HG02970 (cell line): ENCODE measurements around the gene PLEKHM2.

Source experiments
- ATAC-seq: cut with Tn5 transposase; IDR thresholded peaks from one replicate; pipeline ENCODE4 v1.9.1; 2021; ENCODE audit warnings: mild to moderate bottlenecking, moderate library complexity, moderate number of reproducible peaks; ENCODE audit not compliant: unreplicated experiment, low FRiP score

PLEKHM2 gene

GRCh38 chr1:15755646-15756040 is 71.5 kb downstream of the PLEKHM2 start:
- ATAC-seq = no peak

- no peak for ATAC-seq
Observed at GRCh38 chr1:15756143-15757015, 72.3 kb downstream of the PLEKHM2 start.

GRCh38 chr1:15757016-15757543 is 73.0 kb downstream of the PLEKHM2 start:
- no peak for ATAC-seq

GRCh38 chr1:15757575-15758342 is 73.6 kb downstream of the PLEKHM2 start:
- no peak for ATAC-seq

- ATAC-seq = no peak
Observed at GRCh38 chr1:15758343-15758931, 74.3 kb downstream of the PLEKHM2 start, which contains the start of gene FBLIM1. Gene FBLIM1 (plus strand): TSS chr1:15758795. CDS start chr1:15764984, 6,189 bp downstream.

- no peak for ATAC-seq
Observed at GRCh38 chr1:15758953-15759661, 75.0 kb downstream of the PLEKHM2 start.

GRCh38 chr1:15760520-15761211 is 76.5 kb downstream of the PLEKHM2 start:
- ATAC-seq = no peak

GRCh38 chr1:15761366-15762128 is 77.4 kb downstream of the PLEKHM2 start:
- ATAC-seq = no peak

GRCh38 chr1:15762546-15762945 is 78.4 kb downstream of the PLEKHM2 start:
- ATAC-seq = no peak

- ATAC-seq = no peak
Observed at GRCh38 chr1:15764269-15764764, 80.2 kb downstream of the PLEKHM2 start.

GRCh38 chr1:15764890-15765289 is 80.8 kb downstream of the PLEKHM2 start:
- ATAC-seq = no peak

GRCh38 chr1:15765495-15766194 is 81.5 kb downstream of the PLEKHM2 start:
- no peak for ATAC-seq

GRCh38 chr1:15767941-15768340 is 83.8 kb downstream of the PLEKHM2 start:
- no peak for ATAC-seq

GRCh38 chr1:15768388-15768787 is 84.3 kb downstream of the PLEKHM2 start:
- ATAC-seq = no peak

GRCh38 chr1:15770313-15770962 is 86.3 kb downstream of the PLEKHM2 start:
- no peak for ATAC-seq

- no peak for ATAC-seq
Observed at GRCh38 chr1:15771836-15772515, 87.9 kb downstream of the PLEKHM2 start.

- no peak for ATAC-seq
Observed at GRCh38 chr1:15775706-15776105, 91.6 kb downstream of the PLEKHM2 start.
